GM15510 (cell line): ENCODE measurements around the gene SLC11A1.

Experiments
- POLR2A ChIP-seq: IDR thresholded peaks from 3 replicates; pipeline ENCODE4 v1.6.1; 2011; ENCODE audit warnings: borderline replicate concordance; ENCODE audit not compliant: insufficient read length; ENCODE audit errors: extremely low read depth

The SLC11A1 gene, protein sequence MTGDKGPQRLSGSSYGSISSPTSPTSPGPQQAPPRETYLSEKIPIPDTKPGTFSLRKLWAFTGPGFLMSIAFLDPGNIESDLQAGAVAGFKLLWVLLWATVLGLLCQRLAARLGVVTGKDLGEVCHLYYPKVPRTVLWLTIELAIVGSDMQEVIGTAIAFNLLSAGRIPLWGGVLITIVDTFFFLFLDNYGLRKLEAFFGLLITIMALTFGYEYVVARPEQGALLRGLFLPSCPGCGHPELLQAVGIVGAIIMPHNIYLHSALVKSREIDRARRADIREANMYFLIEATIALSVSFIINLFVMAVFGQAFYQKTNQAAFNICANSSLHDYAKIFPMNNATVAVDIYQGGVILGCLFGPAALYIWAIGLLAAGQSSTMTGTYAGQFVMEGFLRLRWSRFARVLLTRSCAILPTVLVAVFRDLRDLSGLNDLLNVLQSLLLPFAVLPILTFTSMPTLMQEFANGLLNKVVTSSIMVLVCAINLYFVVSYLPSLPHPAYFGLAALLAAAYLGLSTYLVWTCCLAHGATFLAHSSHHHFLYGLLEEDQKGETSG

DNA sequence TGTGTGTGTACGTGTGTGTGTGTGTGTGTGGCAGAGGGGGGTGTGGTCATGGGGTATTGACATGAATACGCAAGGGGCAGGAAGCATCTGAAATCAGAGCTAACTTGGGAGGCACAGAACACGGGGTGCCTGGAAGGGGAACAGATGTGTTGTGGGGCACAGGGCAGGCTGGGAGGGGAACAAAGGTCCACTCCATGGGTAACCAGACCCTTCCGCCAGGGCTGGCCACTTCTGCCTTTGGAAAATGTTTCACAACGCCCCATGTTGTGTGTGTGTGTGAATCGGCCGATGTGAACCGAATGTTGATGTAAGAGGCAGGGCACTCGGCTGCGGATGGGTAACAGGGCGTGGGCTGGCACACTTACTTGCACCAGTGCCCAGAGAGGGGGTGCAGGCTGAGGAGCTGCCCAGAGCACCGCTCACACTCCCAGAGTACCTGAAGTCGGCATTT, at the start of gene SLC11A1:
Gene SLC11A1 (plus strand): TSS at position 358 of the 451 bp plus-strand sequence. CDS start 96 bp downstream, outside the sequence.
- TF ChIP-seq POLR2A = no peak

DNA sequence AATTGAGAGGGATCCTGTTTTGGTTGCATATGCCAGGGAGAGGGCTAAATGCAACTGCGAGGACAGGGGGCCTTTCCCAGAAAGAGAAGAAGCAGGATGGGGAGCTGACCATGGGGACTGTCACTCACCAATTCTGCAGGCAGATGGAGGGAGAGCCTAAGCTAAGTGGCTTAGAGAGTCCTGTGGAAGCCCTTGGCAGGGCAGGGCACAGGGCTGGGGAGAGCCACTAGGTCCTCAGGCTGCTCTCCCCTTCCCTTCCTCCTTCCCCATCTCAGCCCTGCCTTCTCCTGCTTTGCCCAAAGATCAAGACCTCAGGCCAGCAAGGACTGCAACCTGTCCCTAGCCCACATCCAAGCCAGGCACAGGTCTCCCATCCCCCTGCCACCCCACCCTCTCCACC, 49.8 kb upstream of the SLC11A1 start:
- no peak for TF ChIP-seq POLR2A

DNA sequence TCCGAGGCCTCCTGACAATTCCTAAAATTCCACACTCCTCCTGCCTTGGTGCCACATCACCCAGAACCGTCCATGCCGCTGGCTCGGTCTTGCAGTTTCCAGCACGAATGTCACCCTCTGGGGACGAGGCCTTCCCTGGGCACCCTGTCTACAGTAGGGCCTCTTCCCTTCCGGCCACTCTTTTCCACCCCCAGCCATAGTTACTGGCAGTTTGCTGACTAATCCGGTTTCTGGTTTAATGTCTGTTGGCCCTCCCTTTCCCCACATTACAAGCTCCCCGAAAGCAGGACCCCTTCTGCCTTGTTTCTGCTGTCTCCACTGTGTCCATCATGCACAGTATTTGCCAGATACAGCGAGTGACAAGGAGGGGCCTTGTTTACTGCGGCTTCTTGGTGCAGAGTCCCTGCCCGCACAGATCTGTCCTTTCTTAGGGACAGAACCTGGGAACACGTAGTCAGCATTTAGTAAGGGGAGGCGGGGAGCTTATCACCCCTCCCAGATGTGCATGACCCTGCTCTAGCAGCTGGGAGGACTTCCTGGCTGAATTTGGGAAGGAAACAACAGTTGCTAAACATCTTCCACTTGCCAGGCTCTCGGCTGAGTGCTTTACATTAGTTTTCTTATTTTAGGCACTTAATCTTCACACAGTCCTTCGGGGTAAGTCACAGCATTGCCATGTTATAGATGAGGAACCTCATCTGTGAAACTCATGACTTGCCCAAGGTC, 49.0 kb upstream of the SLC11A1 start:
- TF ChIP-seq POLR2A = peak; percentile 40

DNA sequence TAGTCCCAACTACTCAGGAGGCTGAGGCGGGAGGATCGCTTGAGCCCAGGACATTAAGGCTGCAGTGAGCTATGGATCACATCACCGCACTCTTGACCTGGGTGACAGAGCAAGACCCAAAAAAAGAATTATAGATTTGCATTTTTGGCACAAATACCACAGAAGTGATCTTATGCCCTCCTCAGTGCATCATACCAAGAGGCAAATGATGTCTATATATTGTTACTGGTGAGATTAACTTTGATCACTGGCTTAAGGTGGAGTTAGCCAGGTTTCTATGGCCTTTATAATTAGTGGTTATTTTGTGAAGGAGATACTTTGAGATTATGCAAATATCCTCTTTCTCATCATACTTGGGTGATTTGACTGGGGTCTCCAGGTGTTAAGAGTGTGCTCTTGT, 47.5 kb upstream of the SLC11A1 start:
- TF ChIP-seq POLR2A = no peak

DNA sequence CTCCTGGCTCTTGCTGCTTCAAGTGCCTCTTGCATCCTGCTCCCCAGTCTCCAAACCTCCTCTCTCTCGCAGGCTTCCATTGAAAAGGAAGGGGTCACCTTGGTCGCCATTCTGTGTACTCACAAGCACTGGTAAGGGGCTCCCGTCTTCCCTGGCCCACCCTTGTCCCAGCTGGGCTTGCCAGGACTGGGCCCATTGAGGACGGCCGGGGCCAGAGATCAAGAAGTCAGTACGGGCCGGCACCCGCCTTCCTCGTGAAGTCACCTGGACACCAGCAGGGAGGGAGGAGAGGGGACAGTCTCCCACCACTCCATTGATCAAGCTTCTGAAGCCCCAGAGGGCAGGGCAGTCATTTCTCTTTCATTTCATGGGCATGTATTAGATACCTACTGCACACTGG, 41.4 kb upstream of the SLC11A1 start:
- no peak for TF ChIP-seq POLR2A

DNA sequence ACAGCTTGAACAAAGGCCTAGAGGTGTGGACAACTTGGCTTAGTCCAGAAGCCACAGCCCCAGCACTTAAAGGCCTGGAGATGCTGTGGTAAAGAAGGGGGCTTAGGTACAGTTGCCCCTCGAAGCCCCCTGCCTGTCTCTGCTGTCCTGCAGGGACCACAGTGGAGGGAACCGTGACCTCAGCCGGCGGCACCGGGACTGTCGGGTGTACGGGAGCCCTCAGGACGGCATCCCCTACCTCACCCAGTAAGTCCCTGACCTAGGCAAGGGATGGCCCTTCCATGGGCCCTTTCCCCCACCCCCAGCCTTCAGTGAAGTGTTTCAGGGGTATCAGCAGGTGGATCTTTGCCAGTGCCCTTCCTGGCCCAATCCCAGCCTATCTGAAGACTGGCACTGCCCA, 40.7 kb upstream of the SLC11A1 start:
- no peak for TF ChIP-seq POLR2A

DNA sequence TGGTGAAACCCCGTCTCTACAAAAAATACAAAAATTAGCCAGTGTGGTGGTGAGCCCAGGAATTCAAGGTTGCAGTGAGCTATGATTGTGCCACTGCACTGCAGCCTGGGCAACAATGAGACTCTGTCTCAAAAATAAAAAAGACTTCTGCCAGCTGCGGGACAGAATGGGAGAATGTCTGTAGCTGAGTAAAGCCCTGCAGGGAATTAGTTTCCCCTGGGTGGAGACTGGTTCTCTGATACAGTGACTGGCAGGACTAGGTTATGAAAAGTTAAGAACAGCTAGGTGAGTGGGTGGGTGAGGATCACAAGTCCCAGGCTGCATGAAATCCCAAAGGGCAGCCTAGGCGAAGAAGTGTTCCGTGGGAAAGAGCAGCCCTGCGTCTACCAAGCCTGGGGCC, 39.2 kb upstream of the SLC11A1 start:
- TF ChIP-seq POLR2A = no peak

DNA sequence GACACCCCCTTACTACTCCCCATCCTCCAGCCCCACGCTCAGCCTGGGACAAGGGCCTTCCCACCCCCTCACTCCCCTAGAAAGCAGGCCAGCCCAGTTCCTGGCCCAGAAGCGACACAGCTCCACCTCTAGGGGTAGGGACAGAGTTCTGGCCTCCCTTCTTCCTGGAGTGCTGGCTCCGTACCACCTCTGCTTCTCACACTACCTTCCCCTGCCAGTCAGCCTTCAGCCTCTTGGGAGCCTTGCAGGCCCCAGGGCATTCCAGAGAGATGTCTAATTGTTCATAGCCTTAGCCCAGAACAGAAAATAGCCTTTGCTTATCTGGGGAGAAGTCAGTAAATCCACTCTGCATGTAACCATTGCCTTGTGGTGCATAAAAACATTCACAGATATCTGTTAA, 38.5 kb upstream of the SLC11A1 start:
- TF ChIP-seq POLR2A = no peak

DNA sequence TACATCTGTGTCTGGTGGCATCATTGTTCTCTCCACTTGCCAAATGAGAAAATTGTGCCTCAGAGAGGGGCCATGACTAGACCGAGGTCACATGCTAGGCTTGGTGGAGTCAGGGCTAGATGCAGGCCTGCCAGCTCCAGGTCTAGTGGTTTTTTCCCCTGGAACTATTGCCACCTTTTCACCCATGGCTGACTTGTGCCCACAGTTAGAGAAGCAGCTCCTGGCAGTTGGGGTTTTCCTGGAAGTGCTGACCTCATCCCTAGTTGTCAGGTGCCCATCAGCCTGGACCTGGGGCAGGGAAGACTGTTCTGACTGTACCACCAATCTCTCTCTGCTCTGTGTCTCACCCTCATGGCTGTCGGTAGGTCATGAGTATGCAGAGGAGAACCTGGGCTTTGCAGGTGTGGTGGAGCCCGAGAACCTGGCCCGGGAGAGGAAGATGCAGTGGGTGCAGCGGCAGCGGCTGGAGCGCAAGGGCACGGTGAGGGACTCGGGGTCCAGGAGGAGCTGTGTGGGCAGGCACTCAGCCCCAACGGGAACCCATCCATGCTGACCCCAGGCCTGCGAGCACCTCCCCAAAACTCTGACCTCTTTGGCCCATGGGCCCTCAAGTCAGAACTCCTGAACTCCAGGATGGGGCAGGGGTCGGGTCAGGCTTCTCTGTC, 37.9 kb upstream of the SLC11A1 start:
- TF ChIP-seq POLR2A = no peak

DNA sequence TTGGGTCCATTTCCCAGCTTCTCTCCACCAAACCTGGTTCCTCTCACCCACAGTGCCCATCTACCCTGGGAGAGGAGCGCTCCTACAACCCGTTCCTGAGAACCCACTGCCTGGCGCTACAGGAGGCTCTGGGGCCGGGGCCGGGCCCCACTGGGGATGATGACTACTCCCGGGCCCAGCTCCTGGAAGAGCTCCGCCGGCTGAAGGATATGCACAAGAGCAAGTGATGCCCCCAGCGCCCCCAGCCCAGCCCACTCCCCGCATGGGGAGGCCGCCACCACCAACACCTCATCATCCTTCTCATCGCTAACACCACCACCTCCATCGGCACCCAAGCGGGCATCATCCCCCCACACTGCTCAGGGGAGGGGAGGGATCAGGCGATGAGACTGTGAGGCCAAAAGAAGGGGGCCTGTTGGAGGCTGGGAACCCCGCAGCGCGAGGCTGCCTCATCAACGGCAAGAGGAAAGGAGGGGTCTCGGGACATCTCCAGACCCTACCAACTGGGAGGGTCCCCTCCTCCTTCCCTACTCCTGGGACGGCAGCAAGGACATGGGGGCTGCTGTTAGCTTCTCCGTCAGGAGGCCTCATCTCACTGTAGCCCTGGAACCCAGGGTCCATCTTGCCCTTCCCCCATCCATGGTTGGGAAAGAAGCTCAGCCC, 37.2 kb upstream of the SLC11A1 start:
- TF ChIP-seq POLR2A = no peak

DNA sequence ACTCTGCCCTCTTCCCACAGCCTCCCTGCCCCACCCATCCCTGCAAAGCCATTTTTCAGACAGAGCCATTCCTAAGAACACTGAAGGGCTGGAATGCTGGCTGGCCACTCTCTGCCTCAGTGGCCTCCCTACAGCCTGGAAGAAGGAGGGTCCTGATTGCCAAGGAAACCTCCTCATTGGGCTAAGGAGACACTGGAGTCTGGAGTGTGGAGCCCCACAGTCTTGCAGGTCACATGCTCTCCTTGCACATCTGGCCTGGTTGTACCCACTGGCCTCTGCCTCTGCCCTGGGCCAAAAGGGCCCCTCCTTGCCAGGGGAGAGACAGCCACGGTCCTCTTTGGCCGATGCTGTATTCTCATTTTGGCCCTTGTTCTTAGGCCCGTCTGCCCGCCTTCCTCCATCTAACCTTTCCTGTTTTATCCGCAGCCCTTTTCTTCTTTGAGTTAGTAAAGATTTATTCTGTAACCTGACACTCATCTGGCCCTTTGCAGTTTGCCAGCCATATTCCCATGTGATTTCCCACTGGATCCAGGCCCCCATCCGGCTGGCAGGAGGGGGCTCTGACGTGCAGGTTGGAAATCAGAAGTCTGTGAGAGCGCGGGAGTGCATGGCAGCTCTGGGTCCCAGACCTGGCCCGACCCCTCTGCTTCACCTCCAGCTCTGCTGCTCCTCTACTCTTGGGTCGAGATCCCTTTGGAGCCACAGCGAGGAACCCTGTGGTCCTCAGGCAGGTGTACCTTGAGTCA, 36.4 kb upstream of the SLC11A1 start:
- no peak for TF ChIP-seq POLR2A

DNA sequence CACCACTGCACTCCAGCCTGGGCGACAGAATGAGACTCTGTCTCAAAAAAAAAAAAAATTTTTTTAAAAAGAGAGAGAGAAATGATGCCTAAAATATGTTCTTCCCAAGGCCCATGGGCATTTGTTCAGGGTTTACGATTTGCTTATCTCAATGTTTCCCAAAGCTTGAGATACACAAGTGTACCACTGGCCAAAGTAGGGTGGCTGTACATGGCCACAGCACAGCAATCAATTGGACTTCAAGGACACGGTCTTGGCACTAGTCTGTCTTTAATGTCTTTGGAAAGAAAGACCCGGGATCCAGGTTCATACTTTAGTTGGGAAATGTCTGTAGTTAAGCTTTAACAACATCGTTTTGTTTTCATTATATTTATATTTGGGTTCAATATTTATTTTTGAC, 34.9 kb upstream of the SLC11A1 start:
- no peak for TF ChIP-seq POLR2A

DNA sequence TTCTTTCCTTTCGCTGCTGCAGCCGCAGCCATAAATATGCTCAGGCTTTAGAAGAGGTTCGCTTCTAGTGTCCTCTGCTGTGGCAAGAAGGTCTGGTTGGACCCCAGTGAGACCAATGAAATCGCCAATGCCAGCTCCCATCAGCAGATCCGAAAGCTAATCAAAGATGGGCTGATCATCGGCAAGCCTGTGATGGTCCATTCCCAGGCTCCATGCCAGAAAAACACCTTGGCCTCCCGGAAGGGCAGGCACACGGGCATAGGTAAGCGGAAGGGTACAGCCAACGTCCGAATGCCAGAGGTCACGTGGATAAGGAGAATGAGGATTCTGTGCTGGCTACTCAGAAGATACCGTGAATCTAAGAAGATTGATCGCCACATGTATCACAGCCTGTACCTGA, 28.0 kb upstream of the SLC11A1 start:
- TF ChIP-seq POLR2A = no peak
